Body of pancreas (tissue), 4 donors: ENCODE measurements around the gene NUP188. TPM values are rescaled to one million over a fixed set of nuclear protein-coding genes. Genes with fewer than 3 reads are reported as not detected.
"Not testable (repeated sequence)": the region's sequence is repeated elsewhere in the genome, so short reads cannot be mapped to it uniquely, and the experiment has no call there.

ENCODE experiments used
- ATAC-seq: fragments of 150-250 bp; one replicate; pipeline ENCODE4 v1.9.1; 2016
- DNase-seq, 4 donors: peaks; one replicate each; pipeline ENCODE4 v3.0.0-alpha.2; 2019
- H3K27ac ChIP-seq, 4 donors: fragments of 200-600 bp; sonication (generic); 1 replicate in 3 of 4; 2 replicates in 1 of 4; pipeline versions ENCODE4 v1.5.1 to v1.6.1; 2016 to 2019; ENCODE audit warnings: mild to moderate bottlenecking in 1 of 4, mixed read lengths in 1 of 4, moderate library complexity in 1 of 4
- H3K27me3 ChIP-seq, 2 donors: fragments of 200-600 bp; sonication (generic); one replicate each; pipeline ENCODE4 v1.6.0; 2016; ENCODE audit warnings: mild to moderate bottlenecking in 1 of 2
- H3K36me3 ChIP-seq, 2 donors: fragments of 200-600 bp; sonication (generic); replicated peaks in 1 of 2; 2 replicates each; pipeline ENCODE4 v1.5.1; 2016; ENCODE audit warnings: low read depth in 2 of 2; ENCODE audit not compliant: insufficient read depth in 1 of 2
- H3K4me1 ChIP-seq: fragments of 200-600 bp; sonication (generic); one replicate; pipeline ENCODE4 v1.6.0; 2016
- H3K4me3 ChIP-seq, 2 donors: fragments of 200-600 bp; sonication (generic); 1 replicate in 1 of 2; 2 replicates in 1 of 2; pipeline ENCODE4 v1.5.1; 2016 to 2019
- H3K9me3 ChIP-seq, 3 donors: fragments of 200-600 bp; sonication (generic); 1 replicate in 2 of 3; 2 replicates in 1 of 3; pipeline ENCODE4 v1.5.1; 2016
- POLR2A ChIP-seq, 3 donors: fragments of 450-650 bp; IDR thresholded peaks; one replicate each; pipeline ENCODE4 v1.6.1; 2016; ENCODE audit warnings: antibody characterized with exemption in 3 of 3, mild to moderate bottlenecking in 2 of 3
- WGBS, 2 donors: methylation state at CpG; one replicate each; pipeline ENCODE4 v1.1.5; 2017; 5-methylcytosine and 5-hydroxymethylcytosine counted together
- intact Hi-C: fragments of 100-400 bp; cut with DNase I; formaldehyde crosslinking; loops from one replicate; pipeline ENCODE4 v1.15.1; 2023
- total RNA-seq, 2 donors: library from RNA; depleted of rRNA; stranded (reverse); fragments of >200 nt; gene quantifications; one replicate each; pipeline ENCODE4 v1.1.0, GENCODE V29; 2016
- TF ChIP-seq, protein P1 (sequence below), 7 experiments: fragments of 450-650 bp in 4 of 7; fragments of 200-600 bp in 3 of 7; sonication (generic) in 3 of 7; IDR thresholded peaks; one replicate each; pipeline ENCODE4 v1.5.1; 2016 to 2019; ENCODE audit warnings: antibody characterized with exemption in 7 of 7

The NUP188 gene
- total RNA-seq, 2 donors from 2014 or later, result 15.2 to 18.9 TPM

DNA sequence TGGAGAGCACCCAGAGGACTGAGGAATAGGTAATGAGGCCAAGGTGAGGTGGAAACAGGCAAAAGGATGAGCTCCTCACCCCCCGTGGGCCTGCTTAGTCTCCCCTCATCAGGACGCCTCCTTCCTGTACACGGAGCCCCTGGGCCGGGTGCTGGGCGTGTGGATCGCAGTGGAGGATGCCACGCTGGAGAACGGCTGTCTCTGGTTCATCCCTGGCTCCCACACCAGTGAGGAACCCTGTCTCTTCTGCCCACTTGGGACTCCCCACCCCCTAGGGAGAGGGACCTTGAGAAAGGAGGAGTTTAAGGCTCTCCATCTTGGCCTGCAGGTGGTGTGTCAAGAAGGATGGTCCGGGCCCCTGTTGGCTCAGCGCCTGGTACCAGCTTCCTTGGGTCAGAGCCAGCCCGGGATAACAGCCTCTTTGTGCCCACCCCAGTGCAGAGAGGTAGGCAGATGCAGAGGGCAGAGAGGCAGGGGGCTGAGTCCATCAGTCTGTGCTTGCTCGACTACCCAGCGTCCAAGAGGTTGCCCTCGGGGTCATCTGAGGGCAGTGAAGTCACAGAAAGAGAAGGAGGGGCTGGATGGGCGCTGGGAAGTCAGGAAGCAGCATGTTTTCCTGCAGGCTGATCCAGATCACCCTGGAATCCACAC is 7.1 kb upstream of the NUP188 start:
- no peaks in the 10 kb centered on the region for H3K27me3 ChIP-seq
- peaks cover 0 to 2% of the 10 kb centered on the region in 2 donors for H3K36me3 ChIP-seq
- no peak overlapping the region for H3K27ac ChIP-seq
- H3K4me3 ChIP-seq, result no peak overlapping the region
- DNase-seq, result no peak
- no peak for ATAC-seq
- peaks cover 15% of the 10 kb centered on the region for H3K4me1 ChIP-seq
- 62 to 75% methylated on average over 10 to 15 of the region's 15 CpGs for WGBS, 2 donors
- H3K9me3 ChIP-seq, result no peaks in the 10 kb centered on the region
- intact Hi-C loops, result no loop called here
- TF ChIP-seq POLR2A (IDR thresholded peaks at IDR 0.05), result no peak
- TF ChIP-seq, protein P1, sequence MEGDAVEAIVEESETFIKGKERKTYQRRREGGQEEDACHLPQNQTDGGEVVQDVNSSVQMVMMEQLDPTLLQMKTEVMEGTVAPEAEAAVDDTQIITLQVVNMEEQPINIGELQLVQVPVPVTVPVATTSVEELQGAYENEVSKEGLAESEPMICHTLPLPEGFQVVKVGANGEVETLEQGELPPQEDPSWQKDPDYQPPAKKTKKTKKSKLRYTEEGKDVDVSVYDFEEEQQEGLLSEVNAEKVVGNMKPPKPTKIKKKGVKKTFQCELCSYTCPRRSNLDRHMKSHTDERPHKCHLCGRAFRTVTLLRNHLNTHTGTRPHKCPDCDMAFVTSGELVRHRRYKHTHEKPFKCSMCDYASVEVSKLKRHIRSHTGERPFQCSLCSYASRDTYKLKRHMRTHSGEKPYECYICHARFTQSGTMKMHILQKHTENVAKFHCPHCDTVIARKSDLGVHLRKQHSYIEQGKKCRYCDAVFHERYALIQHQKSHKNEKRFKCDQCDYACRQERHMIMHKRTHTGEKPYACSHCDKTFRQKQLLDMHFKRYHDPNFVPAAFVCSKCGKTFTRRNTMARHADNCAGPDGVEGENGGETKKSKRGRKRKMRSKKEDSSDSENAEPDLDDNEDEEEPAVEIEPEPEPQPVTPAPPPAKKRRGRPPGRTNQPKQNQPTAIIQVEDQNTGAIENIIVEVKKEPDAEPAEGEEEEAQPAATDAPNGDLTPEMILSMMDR (IDR thresholded peaks at IDR 0.05), result no peak

DNA sequence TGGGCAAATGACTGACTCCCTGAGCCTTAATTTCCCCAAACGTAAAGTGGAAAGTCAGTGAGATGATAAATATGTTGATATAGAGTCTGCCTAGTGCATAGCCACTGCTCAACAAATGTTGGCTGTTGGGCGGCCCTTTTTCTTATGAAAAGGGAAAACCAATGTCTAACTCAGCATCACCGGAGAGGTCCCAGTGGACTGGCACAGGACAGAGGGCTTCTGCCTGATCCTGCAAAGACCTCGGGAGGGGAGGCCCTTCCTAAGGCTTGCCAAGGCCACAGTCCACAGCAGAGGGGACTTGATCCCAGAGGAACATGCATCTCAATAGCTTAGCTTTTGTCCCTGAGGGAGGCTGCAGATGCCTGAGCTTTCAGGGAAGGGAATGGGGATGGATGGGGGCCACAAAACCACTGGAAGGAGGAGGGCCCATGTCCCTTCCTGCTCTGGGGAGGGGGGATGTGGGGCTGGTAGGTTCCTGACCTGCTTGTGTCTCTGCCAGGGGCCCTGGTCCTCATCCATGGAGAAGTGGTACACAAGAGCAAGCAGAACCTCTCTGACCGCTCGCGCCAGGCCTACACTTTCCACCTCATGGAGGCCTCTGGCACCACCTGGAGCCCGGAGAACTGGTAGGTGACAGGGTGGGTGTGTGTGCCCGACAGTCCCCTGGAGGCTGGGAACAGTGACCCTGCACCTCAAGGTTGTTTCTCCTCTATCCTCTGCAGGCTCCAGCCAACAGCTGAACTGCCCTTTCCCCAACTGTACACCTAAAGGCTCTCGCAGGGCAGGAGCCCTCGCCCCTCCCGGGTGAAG is 6.3 kb upstream of the NUP188 start:
- H3K36me3 ChIP-seq, result peaks cover 0 to 2% of the 10 kb centered on the region in 2 donors
- H3K27me3 ChIP-seq, result no peaks in the 10 kb centered on the region
- DNase-seq (no peak), ATAC-seq (no peak)
- intact Hi-C loops, result no loop called here
- 69 to 87% methylated on average over 9 to 12 of the region's 12 CpGs for WGBS, 2 donors
- H3K27ac ChIP-seq, result peak overlapping the region in 1 of 4 donors; percentile 31
- H3K9me3 ChIP-seq, result no peaks in the 10 kb centered on the region
- no peak overlapping the region for H3K4me3 ChIP-seq
- peaks cover 22% of the 10 kb centered on the region for H3K4me1 ChIP-seq
- TF ChIP-seq, protein P1 (IDR thresholded peaks at IDR 0.05), result no peak
- no peak for TF ChIP-seq POLR2A (IDR thresholded peaks at IDR 0.05)

DNA sequence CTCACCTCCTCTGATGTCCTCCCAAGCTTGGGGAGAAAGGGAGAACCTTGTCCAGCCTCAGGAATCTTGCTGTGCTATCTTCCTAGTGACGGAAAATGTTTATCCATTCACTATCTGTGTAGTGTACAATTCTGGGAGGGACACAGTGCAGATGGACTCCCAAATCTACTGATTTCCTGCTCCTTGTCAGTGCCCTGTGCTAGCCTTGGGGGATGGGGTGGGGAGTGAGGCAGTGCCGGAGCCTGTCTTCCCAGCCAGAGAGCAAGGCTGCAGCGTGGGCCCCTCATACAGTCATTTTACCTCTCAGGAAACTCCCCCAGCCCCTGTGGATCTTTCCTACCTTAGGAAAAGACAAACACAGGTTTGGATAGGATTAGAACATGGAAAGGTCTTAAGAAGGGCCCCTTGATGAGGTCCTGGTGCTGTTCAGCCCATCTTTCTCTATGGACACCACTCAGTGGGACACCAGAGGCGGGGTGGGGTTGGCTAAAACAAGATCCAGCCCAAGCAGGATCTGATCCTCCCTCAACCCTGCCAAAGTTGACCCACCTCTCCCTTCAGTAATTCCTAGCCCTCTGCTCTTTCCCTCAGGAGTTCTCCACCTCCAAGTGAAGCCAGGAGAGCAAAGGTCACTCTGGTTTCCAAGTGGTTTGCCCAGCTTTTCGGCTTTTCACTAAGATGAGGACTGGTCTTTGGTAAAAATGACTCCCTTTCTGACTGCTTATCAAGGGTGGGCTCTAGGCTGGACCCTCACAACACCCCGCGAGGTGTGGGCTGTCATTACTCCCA is 3.5 kb upstream of the NUP188 start:
- no peak for ATAC-seq
- no peak for DNase-seq
- Histone ChIP-seq H3K9me3 (no peaks in the 10 kb centered on the region), H3K4me1 (peaks cover 36% of the 10 kb centered on the region), H3K4me3 (no peak overlapping the region), H3K27me3 (no peaks in the 10 kb centered on the region), H3K36me3 (peaks cover 0 to 2% of the 10 kb centered on the region in 2 donors), H3K27ac (no peak overlapping the region)
- WGBS, 2 donors, result 79% methylated on average over 7 of the region's 7 CpGs
- intact Hi-C loops, result no loop called here
- TF ChIP-seq, protein P1 (IDR thresholded peaks at IDR 0.05), result no peak
- TF ChIP-seq POLR2A (IDR thresholded peaks at IDR 0.05), result no peak

DNA sequence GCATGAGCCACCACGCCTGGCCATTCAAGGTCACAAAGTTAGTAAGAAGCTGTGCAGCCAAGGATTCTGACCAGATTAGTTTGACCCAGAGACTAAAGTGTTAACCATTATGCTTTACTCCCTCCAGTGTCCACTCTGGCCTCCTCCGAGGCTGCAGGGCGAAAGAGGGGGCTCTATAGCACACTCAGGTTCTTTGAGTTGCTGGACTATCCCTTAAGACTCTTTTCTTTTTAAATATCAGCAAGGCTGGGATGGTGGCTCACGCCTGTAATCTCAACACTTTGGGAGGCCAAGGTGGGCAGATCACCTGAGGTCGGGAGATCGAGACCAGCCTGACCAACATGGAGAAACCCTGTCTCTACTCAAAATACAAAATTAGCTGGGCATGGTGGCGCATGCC is 2.5 kb upstream of the NUP188 start:
- H3K9me3 ChIP-seq, H3K4me3 ChIP-seq, H3K36me3 ChIP-seq, intact Hi-C loops, ATAC-seq, H3K27ac ChIP-seq, DNase-seq, H3K27me3 ChIP-seq: not testable (repeated sequence)
- H3K4me1 ChIP-seq, result peaks cover 36% of the 10 kb centered on the region
- WGBS, 2 donors, result 87 to 93% methylated on average over 3 to 7 of the region's 7 CpGs
